Measurements from ENCODE around the gene MLLT10.

Gene MLLT10

GRCh38 chr10:21533467-21534279 lies at the start of gene MLLT10:
Gene MLLT10 (plus strand): TSS chr10:21534232. CDS start chr10:21534645, 413 bp downstream.
- DNase-seq (ENCODE audit: insufficient read length, low spot score) (peak; percentile 49), FAIRE-seq (no peak)
- TF ChIP-seq CTCF (IDR thresholded peaks at IDR 0.05; ENCODE audit: insufficient read depth, missing control alignments) = no peak

- no peak for FAIRE-seq
- DNase-seq (ENCODE audit: insufficient read length, low spot score) = no peak
- TF ChIP-seq CTCF (IDR thresholded peaks at IDR 0.05; ENCODE audit: insufficient read depth, missing control alignments) = no peak
These were observed 46.4 kb upstream of the MLLT10 start for GRCh38 chr10:21487416-21488180.

DNA sequence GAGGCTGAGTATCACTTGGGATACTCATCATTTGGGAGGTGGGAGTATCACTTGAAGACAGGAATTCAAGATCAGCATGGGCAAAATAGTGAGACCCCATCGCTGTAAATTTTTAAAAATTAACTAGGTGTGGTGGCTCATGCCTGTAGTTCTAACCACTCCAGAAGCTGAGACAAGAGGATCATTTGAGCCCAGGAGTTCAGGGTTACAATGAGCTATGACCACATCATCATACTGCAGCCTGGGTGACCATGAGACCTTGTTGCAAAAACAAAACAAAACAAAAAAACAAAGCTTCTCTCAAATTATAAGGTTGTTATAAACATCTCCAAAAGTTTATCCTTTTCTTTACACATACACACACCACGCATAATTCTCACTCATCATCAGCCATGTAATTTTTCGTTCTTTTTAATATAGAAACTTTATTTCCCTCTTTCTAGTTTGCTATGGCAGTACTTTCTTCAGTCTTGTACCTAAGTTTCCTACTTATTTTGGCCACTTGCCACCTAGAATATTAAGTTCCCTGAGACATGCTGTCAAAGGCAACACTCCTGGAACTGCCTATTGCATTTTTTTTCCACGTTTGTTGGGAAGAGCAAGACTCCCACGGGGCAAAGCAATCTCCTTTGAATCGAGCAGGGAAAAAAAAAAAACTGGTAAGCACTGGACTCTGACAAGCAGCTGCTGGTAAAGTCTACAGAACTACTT lies 45.6 kb upstream of the MLLT10 start:
- no peak for TF ChIP-seq CTCF (IDR thresholded peaks at IDR 0.05; ENCODE audit: insufficient read depth, missing control alignments)
- FAIRE-seq (no peak), DNase-seq (ENCODE audit: insufficient read length, low spot score) (no peak)

DNA sequence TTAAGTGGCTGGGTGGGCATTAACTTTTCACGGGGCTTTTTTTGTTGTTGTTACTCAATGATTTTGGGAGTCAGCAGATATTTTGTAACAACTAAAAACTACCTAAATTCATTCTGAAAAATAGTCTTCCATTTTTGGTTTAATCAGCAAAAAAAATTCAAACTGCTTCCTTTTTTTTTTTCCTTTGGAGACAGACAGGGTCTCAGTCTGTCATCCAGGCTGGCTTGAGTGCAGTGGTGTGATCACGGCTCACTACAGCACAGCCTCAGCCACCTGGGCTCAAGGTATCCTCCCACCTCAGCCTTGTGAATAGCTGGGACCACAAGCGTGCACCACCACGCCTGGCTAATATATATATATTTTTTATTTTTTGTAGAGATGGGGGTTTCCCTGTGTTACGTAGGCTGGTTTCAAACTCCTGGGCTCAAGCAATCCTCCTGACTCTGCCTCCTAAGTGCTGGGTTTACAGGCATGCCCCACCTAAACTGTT lies 45.0 kb upstream of the MLLT10 start:
- TF ChIP-seq CTCF (IDR thresholded peaks at IDR 0.05; ENCODE audit: insufficient read depth, missing control alignments) = no peak
- DNase-seq (ENCODE audit: insufficient read length, low spot score) (no peak), FAIRE-seq (no peak)

DNA sequence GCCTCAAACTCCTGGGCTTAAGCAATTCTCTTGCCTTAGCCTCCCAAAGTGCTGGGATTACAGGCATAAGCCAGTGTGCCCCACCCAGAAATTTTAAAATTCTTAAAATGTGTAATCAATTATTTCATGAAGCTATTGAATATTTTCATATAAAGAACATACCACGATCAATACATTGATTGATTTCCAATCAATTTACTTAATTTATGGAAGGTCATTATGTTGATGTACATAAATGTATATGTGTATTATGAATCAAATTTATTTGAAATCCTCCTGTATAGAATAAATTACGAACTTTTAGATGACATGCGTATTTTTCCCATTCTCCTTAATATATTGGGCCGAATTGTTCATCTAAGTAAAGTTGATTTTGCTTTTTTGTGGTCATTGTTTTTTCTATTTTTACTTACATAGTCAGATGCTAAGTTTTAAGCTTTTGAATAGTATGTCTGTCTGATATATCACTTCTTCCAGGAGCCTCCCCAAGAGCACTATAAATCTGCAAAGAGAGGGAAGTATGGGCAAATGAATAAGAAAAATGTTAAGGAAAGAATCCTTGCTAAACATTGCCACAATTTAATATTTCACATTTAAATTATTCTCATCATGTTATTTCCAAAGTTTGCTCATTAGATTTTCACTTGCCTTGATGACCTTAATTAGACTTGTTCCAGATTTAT lies 43.9 kb upstream of the MLLT10 start:
- FAIRE-seq = no peak

More for the DNA sequence above, 43.9 kb upstream of the MLLT10 start:
- no peak for DNase-seq (ENCODE audit: insufficient read length, low spot score)
- TF ChIP-seq CTCF (IDR thresholded peaks at IDR 0.05; ENCODE audit: insufficient read depth, missing control alignments) = no peak

Data from D721Med (cell line).